ENCODE results near the gene ZMPSTE24. TPM values are rescaled to one million over a fixed set of nuclear protein-coding genes. Genes with fewer than 3 reads are reported as not detected.

Gene ZMPSTE24
- total RNA-seq, 1 experiment from 2014 or later = 112 TPM

DNA sequence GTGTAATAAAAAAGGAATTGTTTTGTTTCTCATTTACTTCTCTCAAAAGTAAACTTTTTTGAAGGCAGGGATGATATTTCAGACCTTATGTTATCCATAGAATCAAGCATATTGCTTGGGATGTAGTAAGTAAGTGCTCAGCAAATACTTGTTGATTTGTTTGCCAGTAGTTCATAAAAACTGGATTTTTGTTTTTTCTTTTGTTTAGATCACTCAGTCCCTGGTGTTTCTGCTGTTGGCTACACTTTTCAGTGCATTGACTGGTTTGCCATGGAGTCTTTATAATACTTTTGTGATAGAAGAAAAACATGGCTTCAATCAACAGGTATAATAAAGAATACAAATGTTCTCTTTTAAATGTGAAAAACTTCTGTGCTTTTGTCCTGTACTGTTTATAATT lies 10.2 kb downstream of the ZMPSTE24 start:
- no peaks in the 10 kb centered on the region for H3K9me3 ChIP-seq (replicated peaks)
- H3K27me3 ChIP-seq (replicated peaks) = no peaks in the 10 kb centered on the region
- H3K27ac ChIP-seq = no peak overlapping the region
- peaks cover 92% of the 10 kb centered on the region for H3K36me3 ChIP-seq
- H3K4me1 ChIP-seq (replicated peaks) = no peaks in the 10 kb centered on the region
- DNase-seq (ENCODE audit: low read depth in 1 of 2, low spot score in 2 of 2) = no peak
- no peak overlapping the region for H3K4me3 ChIP-seq

DNA sequence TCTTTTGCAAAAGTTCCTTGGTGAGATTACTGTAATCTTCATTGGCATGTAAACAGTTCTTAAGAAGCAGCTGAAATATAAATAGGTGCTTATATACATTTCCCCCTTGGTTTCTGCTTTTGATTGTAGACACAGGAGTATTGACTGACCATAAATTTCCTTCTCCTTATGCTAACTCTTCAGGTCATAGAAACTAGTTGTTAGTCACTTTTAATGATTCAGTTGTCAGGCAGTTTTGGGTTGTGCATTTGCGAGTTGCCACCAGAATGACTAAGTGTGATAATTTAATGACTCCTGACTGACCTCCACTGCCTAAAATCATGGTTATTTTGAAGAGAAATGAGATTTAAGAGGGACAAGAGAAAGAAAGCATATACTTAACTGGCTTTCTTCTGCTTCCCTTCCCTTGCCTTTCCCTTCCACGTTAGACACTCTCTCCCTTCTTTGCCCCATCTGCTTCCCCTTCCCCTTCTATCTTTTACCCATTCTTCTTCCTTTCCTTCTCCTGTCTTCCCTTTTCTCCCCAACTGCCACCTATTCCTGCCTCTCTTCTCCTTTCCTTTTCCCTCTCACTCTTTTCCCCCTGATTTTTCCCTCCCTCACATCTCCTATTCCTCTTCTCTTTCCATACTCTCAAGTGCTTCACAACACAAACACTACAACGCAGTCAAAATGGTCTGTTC lies 12.3 kb downstream of the ZMPSTE24 start:
- H3K27ac ChIP-seq = no peak overlapping the region
- no peak overlapping the region for H3K4me3 ChIP-seq
- H3K27me3 ChIP-seq (replicated peaks) = no peaks in the 10 kb centered on the region
- H3K36me3 ChIP-seq = peaks cover 88% of the 10 kb centered on the region
- no peak for DNase-seq (ENCODE audit: low read depth in 1 of 2, low spot score in 2 of 2)
- H3K9me3 ChIP-seq (replicated peaks) = no peaks in the 10 kb centered on the region
- no peaks in the 10 kb centered on the region for H3K4me1 ChIP-seq (replicated peaks)

DNA sequence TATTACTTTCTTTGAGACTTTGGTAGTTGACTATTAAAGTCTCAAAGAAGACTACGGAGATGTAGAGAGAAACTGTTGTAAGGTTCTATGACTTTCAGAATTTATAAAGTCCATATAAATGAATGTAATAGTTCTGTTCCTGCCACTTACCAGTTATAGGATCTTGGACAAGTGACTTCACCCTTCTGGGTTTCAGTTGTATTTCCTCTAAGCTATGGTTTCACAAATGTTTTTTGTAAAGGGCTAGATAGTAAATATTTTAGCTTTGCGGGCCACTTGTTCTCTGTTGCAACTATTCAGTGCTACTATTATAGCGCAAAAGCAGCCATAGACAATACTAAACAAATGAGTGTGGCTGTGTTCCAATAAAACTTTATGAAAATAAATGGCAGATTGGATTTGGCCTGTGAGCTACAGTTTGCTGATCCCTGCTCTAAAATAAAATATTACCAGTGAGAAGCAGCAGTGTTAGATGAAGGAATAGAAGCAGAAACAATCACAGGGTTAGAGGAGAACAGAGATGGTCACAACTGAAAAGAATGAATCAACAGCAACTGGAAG lies 14.7 kb downstream of the ZMPSTE24 start:
- Histone ChIP-seq H3K9me3 (replicated peaks) (no peaks in the 10 kb centered on the region), H3K4me1 (replicated peaks) (no peaks in the 10 kb centered on the region), H3K4me3 (no peak overlapping the region), H3K27me3 (replicated peaks) (no peaks in the 10 kb centered on the region), H3K27ac (no peak overlapping the region), H3K36me3 (peaks cover 82% of the 10 kb centered on the region)
- DNase-seq (ENCODE audit: low read depth in 1 of 2, low spot score in 2 of 2) = no peak

DNA sequence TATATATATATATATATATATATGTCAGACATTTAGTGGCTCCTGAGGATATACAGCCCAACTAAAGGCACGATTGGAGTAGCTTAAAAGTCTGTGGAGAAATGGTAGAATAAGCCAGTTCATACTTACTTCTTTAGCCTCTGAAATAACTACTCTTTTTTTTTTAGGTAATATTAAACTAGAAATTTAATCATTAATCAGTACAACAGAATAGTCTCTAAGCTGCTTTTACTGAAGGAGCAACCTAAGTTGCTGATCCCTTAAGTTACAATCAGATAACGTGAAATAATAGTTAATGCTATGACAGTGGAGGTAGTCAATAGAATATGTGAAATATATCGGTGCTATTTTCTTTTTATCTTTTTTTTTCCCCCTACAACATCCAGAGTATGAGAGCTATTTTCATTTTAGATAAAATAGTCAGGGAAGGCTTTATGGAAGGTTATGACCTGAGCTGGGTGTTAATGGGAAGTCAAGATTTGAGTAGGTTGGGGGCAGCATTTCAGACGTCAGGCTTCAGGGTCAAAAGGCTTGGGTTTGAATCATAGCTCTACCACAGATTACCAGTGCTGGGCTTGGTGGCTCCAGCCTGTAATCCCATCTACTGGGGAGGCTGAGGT lies 15.6 kb downstream of the ZMPSTE24 start:
- DNase-seq (ENCODE audit: low read depth in 1 of 2, low spot score in 2 of 2) = no peak
- Histone ChIP-seq H3K27ac (no peak overlapping the region), H3K4me3 (no peak overlapping the region), H3K36me3 (peaks cover 76% of the 10 kb centered on the region), H3K9me3 (replicated peaks) (no peaks in the 10 kb centered on the region), H3K4me1 (replicated peaks) (no peaks in the 10 kb centered on the region), H3K27me3 (replicated peaks) (no peaks in the 10 kb centered on the region)

DNA sequence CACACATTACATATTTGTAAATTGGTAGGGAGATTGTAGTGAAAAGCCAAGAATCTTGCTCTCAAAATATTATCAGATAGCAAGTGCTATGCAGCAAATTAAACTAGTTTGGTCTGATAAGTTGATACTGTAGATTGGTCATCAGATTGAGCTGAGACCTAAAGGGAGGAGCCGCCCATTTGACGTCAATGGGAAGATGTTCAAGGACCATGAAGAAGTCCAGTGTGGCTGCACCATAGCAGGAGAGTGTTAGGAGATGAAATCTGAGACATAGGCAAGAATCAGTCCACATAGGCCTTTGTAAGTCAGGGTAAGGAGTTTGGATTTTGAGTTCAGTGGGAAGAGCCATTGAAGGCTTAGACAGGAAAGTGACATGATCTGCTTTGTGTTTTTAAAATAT lies 16.3 kb downstream of the ZMPSTE24 start:
- DNase-seq (ENCODE audit: low read depth in 1 of 2, low spot score in 2 of 2) = no peak
- Histone ChIP-seq H3K4me1 (replicated peaks) (no peaks in the 10 kb centered on the region), H3K27ac (no peak overlapping the region), H3K27me3 (replicated peaks) (no peaks in the 10 kb centered on the region), H3K9me3 (replicated peaks) (no peaks in the 10 kb centered on the region), H3K36me3 (peaks cover 77% of the 10 kb centered on the region), H3K4me3 (no peak overlapping the region)

DNA sequence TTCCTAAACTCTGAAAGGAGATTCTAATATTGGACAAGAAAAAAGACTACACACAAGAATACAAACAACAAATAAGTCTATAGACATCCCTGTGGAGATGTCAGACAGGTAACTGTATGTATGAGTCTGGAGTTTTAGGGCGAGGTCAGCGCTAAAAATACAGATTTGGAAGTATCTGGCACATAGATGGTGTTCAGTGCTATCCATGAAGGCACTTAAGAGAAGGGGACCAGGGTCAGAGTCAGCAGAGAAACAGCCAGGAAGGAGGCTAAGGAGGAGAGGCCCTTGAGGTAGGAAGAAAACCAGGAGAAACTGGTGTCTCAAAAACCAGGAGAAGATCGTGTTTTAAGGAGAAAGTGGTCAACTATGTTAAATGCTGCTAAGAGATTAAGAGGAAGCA lies 18.1 kb downstream of the ZMPSTE24 start:
- H3K27ac ChIP-seq = no peak overlapping the region
- H3K4me3 ChIP-seq = no peak overlapping the region
- H3K9me3 ChIP-seq (replicated peaks) = no peaks in the 10 kb centered on the region
- peaks cover 73% of the 10 kb centered on the region for H3K36me3 ChIP-seq
- H3K4me1 ChIP-seq (replicated peaks) = no peaks in the 10 kb centered on the region
- no peaks in the 10 kb centered on the region for H3K27me3 ChIP-seq (replicated peaks)
- no peak for DNase-seq (ENCODE audit: low read depth in 1 of 2, low spot score in 2 of 2)

DNA sequence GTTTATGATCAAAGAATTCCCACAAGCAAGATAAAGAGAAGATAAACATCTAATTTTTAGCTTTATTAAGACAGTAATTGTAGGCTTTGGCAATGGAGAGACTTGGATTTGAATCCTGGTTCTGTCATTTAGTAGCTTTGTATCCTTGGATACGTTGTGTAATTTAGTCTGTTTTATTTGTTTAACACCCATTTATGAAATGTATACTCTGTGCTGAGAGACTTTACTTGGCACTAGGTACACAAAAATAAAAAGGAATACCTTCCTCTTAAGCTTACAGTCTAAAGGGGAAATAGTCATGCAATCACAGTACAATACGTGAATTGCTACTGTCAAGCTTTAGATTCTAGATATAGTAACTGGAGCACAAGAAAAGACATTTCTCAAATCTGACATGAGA lies 23.8 kb downstream of the ZMPSTE24 start:
- H3K4me3 ChIP-seq = no peak overlapping the region
- no peaks in the 10 kb centered on the region for H3K4me1 ChIP-seq (replicated peaks)
- DNase-seq (ENCODE audit: low read depth in 1 of 2, low spot score in 2 of 2) = no peak
- no peaks in the 10 kb centered on the region for H3K27me3 ChIP-seq (replicated peaks)
- H3K36me3 ChIP-seq = peaks cover 59% of the 10 kb centered on the region
- H3K27ac ChIP-seq = no peak overlapping the region
- no peaks in the 10 kb centered on the region for H3K9me3 ChIP-seq (replicated peaks)

DNA sequence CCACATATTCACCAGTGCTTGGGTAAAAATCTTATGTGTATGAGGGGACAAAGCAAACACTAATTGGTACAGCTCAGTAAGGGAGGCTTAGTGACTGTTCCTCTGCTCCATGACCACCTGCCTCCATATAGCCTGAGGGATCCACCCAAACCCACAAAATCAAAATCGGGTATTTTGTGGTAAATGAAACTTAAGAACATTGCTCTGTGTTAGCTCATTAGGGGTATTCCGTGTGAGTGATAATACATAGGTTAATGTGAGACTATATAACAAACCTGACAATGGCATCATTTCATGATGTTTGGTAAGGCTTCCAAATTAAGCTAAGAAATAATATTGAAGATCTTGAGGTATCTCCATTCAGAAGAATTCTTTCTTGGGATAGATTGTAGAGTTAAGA lies 33.3 kb downstream of the ZMPSTE24 start:
- Histone ChIP-seq H3K27me3 (replicated peaks) (no peaks in the 10 kb centered on the region), H3K27ac (no peak overlapping the region), H3K4me1 (replicated peaks) (no peaks in the 10 kb centered on the region), H3K4me3 (no peak overlapping the region), H3K36me3 (peaks cover 75% of the 10 kb centered on the region), H3K9me3 (replicated peaks) (no peaks in the 10 kb centered on the region)
- no peak for DNase-seq (ENCODE audit: low read depth in 1 of 2, low spot score in 2 of 2)

DNA sequence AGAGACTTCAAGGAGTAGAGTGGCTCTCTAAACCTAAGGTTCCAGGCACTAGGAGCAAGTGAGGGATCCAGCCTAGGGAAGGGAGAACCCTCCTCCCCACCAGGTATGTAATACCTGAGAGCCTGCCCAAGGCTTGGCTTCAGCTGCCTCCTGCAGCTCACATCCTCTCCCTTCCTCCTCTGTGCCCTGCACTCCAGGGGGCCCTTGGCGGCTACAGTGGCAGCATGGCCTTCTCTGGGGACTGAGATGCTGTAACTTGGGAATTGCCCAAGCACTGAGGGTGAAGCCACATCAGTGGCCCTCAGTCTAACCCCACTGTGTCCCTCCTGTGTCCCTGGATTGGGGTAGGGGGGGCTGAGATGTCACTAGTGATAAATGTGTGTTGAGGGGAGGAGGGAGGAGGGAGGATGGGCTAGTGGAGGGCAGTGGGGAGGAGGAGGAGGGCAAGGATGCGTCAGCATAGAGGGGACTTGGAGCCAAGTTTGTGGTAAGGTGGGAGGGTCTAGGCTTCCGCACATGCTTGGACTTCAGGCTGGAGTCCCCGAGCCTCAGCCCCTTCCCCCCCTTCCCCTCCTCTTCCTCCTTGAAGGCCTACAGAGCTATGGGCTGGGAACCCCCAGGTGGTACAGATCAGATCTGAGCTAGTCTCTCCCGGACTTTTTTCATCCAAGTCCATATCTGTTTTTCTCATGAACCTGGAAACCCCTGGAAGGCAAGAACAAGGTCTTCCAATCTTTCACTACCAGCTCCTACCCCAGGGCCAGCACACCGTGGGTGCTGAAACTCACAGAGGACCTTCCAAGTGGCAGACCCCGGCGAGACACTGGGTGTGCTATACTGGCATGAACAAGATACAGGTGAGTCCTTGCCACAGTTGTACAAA lies 41.6 kb downstream of the ZMPSTE24 start:
- Histone ChIP-seq H3K4me3 (no peak overlapping the region), H3K36me3 (peaks cover under 1% of the 10 kb centered on the region; the same call in 1 of the 2 replicates)
- no peak for DNase-seq (ENCODE audit: low read depth in 1 of 2, low spot score in 2 of 2)

DNA sequence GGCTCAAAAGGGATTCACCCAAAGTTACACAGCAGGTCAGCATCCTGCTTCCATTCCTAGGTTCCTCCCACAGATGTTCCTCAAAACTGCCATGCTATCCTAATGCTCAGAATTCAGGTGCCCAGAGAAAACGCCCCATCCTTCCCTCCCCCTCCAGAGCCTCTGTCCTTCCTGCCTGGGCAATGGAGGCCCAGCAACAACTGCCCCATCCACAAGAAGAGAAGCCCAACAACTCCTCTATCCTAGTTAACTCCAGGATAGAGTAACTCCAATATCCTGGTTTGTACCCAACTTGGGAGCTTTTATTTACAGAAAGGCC lies 42.2 kb downstream of the ZMPSTE24 start:
- Histone ChIP-seq H3K36me3 (no peaks in the 10 kb centered on the region), H3K4me3 (no peak overlapping the region)

More for the DNA sequence above, 41.6 kb downstream of the ZMPSTE24 start:
- no peak overlapping the region for H3K27ac ChIP-seq
- 0 out of 2 replicates have a peak, but pooled peaks cover 5% of the 10 kb centered on the region for H3K27me3 ChIP-seq (replicated peaks)
- no peaks in the 10 kb centered on the region for H3K4me1 ChIP-seq (replicated peaks)
- no peaks in the 10 kb centered on the region for H3K9me3 ChIP-seq (replicated peaks)

DNA sequence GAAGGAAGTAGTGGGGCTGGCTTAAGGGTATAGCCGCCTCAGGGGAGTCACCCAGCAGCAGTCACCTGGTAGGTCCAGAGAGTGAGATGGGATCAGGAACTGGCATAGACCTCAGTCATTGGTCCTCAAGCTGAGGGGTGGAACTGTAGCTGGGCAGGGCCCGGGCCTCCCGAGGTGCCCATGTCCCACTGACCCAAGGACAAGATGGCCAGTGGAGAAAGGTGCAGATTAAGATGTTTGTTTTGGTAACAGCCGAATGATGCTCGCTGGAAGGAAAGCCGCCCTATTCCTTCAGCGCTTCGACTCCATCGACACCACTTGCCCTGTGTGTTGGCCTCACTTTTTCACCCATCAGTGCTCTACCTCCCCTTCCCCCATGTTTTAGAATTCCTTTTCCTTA lies 42.6 kb downstream of the ZMPSTE24 start:
- H3K36me3 ChIP-seq = no peaks in the 10 kb centered on the region
- no peak overlapping the region for H3K27ac ChIP-seq
- no peak overlapping the region for H3K4me3 ChIP-seq
- no peaks in the 10 kb centered on the region for H3K9me3 ChIP-seq (replicated peaks)
- no peak for DNase-seq (ENCODE audit: low read depth in 1 of 2, low spot score in 2 of 2)
- no peaks in the 10 kb centered on the region for H3K4me1 ChIP-seq (replicated peaks)
- 0 out of 2 replicates have a peak, but pooled peaks cover 5% of the 10 kb centered on the region for H3K27me3 ChIP-seq (replicated peaks)

More for the DNA sequence above, 42.2 kb downstream of the ZMPSTE24 start:
- no peak overlapping the region for H3K27ac ChIP-seq
- no peaks in the 10 kb centered on the region for H3K9me3 ChIP-seq (replicated peaks)
- 0 out of 2 replicates have a peak, but pooled peaks cover 5% of the 10 kb centered on the region for H3K27me3 ChIP-seq (replicated peaks)
- H3K4me1 ChIP-seq (replicated peaks) = no peaks in the 10 kb centered on the region
- no peak for DNase-seq (ENCODE audit: low read depth in 1 of 2, low spot score in 2 of 2)

DNA sequence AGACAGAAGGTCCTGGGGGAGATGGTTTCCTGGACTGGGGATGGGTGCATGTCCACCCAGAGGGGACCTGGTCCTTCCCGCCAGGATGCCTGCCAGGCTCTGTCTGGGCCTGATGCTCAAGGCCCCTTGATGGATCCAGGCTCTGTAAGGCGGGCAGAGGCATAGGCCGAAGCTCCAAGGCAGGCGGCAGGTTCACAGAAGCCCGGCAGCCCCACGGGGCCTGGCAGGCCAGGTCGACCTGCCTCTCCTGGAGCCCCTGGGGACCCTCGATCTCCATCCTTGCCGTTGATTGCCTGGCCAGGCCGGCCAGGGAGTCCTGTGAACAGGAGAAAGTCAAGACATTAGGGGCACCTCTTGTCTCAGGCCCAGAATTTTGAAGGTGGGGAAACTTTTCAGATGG lies 43.0 kb downstream of the ZMPSTE24 start:
- Histone ChIP-seq H3K9me3 (replicated peaks) (no peaks in the 10 kb centered on the region), H3K36me3 (no peaks in the 10 kb centered on the region), H3K27ac (no peak overlapping the region), H3K4me3 (no peak overlapping the region), H3K4me1 (replicated peaks) (no peaks in the 10 kb centered on the region), H3K27me3 (replicated peaks) (0 out of 2 replicates have a peak, but pooled peaks cover 5% of the 10 kb centered on the region)
- no peak for DNase-seq (ENCODE audit: low read depth in 1 of 2, low spot score in 2 of 2)

DNA sequence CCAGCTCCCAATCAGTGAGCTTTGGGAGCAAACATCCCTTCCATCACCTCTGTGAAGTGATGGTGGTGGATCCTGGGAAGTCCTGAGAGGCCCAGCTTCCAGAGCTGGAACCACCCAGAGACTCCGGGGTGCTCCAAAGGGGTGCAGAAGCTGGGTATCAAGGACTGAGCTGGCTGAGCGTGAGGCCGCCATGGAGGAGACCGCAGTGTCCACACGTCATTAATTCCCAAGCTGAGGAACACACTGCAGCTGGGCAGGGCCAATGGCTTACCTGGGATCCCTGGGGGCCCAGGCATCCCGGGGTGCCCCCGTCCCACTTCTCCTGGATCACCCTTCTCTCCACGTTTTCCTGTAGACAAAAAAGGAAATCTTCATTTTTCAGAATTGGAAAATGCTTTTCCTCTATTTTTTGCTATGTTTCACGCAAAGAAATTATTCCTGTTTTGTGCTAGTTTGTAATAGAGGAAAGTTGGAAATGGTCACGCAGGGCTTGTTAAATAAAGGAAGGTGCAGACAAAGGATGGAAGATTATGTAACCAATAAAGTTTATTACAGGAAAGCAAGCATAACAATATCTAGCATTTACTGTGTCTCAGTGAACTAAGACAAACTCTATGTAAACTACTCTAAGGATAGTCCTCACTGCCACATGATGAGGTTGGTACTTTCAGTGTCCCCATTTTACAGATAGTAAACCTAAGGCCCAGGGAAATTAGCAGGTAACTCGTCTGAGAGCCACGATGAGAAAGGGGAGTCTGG lies 43.7 kb downstream of the ZMPSTE24 start:
- no peaks in the 10 kb centered on the region for H3K36me3 ChIP-seq
- H3K4me3 ChIP-seq = no peak overlapping the region
- H3K4me1 ChIP-seq (replicated peaks) = no peaks in the 10 kb centered on the region
- no peak for DNase-seq (ENCODE audit: low read depth in 1 of 2, low spot score in 2 of 2)
- no peaks in the 10 kb centered on the region for H3K9me3 ChIP-seq (replicated peaks)
- H3K27me3 ChIP-seq (replicated peaks) = 0 out of 2 replicates have a peak, but pooled peaks cover 5% of the 10 kb centered on the region
- H3K27ac ChIP-seq = no peak overlapping the region

All from SJSA1 (cell line).